ENCODE measurements around the gene PAIP1. TPM values are rescaled to one million over a fixed set of nuclear protein-coding genes. Genes with fewer than 3 reads are reported as not detected.
"Not testable (repeated sequence)": the region's sequence is repeated elsewhere in the genome, so short reads cannot be mapped to it uniquely, and the experiment has no call there.

The PAIP1 gene
- total RNA-seq, 1 experiment from 2014 or later: 129 TPM

DNA sequence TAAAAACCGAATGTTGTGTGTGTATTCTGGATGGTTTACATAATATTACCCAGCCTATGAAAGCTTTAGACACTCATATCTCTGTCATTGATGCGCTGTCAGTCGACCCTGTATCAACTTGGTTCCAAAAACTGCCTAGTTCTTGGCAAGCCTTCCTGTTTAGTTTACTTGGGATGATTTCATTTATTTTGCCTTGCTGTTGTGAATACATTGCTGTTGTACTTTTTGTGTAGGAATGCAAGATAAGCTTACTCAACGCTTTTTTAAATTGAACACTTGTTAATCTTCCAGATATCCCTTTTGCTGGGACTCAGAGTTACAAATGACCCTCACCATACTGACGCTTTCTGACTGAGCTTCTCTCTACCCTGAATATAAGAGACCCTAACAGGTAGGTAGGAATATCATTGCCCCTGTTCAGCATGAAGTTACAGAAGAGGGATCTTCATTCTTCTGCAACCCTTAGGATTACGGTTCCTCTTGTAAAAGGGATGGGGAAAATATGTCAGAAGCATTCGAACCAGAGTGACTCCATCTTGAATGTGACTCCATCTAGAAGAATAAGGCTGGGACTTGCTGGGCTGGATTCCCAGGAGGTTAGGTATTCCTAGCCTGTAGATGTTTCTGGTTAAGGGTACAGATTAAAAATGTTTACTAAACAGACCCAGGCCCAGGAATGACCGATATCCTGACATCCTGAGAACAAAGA lies 13.7 kb upstream of the PAIP1 start:
- DNase-seq (ENCODE audit: low read depth): no peak

DNA sequence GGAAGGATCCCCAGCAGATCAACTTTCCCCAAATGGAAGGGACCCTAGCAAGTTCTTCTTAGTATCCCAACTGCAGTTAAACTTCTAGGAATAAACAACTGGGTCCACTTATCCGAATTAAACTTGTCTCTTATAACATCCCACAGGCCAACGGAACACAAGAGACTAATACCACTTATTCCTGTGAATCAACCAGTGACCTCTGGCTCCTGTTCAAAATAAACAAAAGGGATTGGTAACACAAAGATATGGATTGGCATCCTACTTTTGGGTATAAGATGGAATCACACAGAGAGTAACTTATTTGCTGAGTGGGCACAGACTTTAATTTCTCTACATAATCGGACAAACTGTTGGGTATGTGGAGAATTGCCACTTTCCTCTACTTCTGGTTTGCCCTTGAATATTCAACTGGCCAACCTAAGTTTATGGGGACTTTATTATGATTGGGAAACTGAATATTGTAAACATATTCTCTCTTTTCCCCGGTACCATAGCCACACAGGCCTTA lies 12.4 kb upstream of the PAIP1 start:
- DNase-seq (ENCODE audit: low read depth): peak; percentile 35

DNA sequence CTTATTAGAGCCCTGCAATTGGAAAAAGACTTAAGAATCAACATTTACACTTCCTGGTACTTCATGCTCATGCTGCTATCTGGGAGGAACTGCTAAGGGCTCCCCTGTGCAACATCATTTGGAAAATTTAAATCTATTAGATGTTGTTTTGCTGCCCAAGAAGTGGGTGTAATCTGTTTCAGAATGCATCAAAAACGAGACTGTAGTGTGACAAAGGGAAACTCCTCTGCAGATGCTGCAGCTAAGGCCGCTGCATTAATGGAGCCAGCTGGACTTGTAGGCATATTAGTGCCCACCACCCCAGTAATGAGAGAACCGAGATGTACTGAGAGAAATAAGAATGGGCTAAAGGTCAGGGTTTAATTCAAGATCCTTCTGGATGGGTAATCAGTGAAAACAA lies 11.1 kb upstream of the PAIP1 start:
- no peak for DNase-seq (ENCODE audit: low read depth)

DNA sequence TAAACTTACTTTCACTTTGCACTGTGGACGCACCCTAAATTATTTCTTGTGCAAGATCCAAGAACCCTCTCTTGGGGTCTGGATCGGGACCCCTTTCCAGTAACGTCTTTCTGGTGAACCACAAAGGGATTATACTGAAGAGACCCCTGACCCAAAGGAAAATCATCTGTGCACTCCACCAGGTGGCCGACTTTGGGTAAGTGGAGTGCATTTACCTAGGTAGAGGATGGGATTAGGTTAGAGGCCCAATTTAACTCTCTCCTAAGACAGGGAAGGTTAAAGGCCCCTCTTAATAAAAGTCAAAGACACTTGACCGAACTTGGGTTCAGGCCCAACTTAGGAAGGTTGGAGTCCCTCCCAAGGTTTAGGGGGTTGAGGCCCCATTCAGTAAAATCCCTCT lies 8.2 kb upstream of the PAIP1 start:
- DNase-seq (ENCODE audit: low read depth): no peak

DNA sequence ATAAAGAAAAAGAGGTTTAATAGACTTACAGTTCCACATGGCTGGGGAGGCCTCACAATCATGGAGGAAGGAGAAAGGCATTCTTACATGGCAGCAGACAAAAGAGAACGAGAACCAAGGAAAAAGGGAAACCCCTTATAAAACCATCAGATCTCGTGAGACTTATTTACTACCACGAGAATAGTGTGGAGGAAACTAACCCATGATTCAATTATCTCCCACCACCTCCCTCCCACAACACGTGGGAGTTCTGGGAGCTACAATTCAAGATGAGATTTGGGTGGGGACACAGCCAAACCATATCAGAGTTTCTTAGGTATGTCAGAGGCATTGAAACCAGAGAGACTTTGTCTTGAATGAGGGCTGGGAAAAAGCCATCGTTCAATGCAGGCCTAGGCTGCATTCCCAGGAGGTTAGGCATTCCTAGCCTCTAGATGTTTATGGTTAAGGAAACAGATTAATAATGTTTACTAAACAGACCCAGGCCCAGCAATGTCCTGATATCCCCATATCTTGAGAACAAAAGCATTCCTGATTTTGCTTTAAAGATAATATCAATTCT lies 7.5 kb upstream of the PAIP1 start:
- DNase-seq (ENCODE audit: low read depth): no peak

DNA sequence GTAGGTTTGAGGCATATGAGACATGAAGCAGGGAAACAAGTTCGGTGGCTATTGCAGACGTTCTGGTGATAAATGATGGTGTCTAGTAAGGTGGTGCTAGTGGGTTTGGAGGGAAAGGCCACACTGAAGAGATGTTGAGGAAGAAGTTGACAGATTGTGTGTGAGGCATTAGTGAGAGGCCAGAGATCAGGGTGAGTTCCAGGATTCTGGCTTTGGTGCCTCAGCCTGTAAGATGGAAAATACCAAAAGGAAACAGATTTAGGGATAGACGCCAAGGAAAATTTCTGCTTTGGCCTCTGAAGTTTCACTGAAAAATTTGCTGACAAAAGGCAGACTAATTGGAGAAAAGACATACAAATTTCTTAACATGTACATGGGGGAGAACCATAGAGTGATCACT lies 6.4 kb upstream of the PAIP1 start:
- no peak for DNase-seq (ENCODE audit: low read depth)

DNA sequence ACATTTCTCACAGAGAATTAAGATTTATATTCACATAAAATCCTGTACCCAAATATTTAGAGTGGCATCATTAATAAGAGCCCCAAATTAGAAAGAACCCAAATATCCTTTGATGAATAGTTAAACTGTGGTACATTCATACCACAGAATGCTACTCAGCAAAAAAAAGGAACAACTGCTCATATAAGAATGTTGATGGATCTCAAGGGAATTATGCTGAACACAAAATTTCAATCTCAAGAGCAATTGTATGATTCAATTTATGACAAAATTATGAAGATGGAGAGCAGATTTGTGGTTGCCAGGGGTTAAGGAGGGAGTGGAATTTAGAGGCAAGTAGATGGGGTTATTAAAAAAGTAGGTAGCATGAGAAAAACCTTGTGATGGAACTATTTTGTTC lies 4.5 kb upstream of the PAIP1 start:
- peak; percentile 79 for DNase-seq (ENCODE audit: low read depth)

DNA sequence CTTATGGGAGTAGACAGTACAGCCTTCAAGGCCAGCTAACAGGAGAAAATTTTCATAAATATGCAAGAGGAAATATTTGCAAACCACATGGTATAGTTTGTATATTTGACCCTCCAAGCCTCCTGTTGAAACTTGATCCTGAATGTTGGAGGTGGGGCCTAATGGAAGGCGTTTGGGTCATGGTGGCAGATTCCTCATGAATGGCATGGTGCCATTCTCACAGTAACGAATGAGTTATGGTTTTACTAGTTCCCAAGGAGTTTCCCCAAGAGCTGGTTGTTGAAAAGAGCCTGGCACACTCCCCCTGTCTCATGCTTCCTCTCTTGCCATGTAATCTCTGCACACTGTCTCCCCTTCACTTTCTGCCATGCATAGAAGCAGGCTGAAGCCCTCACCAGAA lies 3.3 kb upstream of the PAIP1 start:
- peak; percentile 51 for DNase-seq (ENCODE audit: low read depth)

DNA sequence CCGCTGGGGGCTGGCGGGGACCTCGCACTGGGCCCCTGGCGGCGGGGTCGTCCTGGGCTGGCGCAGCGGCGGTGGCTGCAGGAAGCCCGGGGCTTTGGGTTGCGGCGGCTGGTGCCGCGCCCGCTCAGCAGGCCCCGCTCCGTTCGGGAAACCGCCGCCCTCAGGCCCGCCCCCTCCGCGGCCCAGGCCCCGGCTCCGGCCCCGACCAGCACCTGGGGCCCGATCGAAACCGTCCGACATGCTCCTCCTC lies 345 bp downstream of the PAIP1 start:
- not testable (repeated sequence) for DNase-seq (ENCODE audit: low read depth)

DNA sequence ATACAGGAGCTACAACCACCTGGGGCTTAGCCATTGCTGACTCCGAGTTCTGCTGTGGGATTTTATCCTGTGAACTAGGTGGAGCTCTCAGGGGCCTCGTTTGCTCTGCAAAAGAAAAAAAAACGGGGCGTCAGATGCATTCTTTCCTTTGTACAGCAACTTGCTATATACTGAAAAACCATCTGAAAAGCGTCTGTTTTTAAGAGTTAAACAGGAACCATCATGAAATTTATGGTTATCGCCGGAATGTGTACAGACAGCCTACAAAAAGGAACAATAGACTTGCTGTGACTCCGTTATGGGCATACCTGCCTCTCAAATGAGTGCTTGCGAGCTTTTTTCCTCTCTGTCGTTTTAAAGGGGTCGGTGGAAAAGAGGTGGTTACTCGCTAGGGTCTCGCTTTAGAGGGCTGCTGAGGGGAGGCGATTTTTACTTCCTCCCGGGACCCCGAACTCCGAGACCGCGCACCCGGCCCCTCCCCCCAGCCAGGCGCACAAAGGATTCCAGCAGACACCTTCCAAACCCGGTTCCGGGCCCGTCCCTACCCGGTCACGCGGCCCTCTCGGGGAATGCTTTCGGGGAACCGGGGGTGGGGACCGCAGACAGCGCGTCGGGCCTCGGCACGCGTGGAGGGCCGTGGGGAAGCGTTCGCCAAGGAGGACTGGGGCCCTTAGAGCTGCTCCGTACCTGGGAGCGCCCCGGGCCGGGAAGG lies 826 bp downstream of the PAIP1 start:
- peak; percentile 40 for DNase-seq (ENCODE audit: low read depth)

DNA sequence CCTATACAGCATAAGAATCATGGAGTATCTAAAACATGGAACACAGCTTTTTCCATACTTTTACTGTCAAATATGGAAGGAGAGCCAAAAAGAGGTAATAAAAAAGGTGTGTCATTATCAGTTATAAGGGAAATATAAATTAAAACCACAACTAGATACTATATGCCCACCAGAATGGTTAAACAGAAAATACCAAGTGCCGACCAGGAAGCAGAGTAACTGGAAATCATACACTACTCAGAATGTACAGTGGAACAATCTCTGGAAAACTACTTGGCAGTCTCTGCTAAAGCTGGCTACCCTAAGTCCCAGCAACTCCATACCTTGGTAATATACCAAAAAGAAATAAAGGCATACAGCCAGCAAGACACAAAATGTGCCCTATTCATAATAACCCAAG lies 2.4 kb downstream of the PAIP1 start:
- no peak for DNase-seq (ENCODE audit: low read depth)

DNA sequence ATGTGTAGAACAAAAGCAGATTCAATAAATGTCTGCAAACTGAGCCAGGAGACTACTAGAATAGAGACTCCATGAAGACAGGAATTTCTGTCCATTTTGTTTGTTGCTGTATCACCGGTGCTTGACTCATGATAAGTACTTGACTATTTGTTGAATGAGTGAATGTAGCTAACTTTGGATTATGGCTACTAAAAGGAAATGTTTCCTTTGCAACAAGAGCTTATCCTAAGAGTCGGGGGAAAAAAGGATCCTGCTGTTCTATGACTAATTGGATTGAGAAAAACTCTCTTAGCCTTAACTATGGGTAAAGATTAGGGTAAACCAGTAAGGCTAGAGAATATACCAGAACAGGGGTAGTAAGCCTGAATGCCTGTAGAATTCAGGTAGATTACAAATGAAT lies 3.5 kb downstream of the PAIP1 start:
- peak; percentile 29 for DNase-seq (ENCODE audit: low read depth)

DNA sequence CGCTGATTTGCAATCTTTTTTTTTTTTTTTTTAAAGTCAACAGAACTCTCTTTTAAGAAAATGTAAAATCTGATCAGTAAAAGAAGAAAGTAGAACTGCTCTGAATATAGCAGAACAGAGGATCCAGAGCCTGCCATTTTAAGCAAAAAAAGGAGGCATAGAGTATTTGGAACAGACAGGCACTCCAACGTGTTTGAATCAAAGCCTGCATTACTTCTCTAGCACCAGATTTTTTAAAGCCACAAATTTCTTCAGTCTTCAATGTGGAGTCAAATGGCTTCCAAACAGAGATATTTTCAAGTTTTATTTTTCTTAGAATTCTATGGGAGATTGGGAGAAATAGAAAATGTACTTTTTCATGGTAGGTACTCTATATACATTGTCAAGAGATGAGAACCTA lies 5.1 kb downstream of the PAIP1 start:
- no peak for DNase-seq (ENCODE audit: low read depth)

DNA sequence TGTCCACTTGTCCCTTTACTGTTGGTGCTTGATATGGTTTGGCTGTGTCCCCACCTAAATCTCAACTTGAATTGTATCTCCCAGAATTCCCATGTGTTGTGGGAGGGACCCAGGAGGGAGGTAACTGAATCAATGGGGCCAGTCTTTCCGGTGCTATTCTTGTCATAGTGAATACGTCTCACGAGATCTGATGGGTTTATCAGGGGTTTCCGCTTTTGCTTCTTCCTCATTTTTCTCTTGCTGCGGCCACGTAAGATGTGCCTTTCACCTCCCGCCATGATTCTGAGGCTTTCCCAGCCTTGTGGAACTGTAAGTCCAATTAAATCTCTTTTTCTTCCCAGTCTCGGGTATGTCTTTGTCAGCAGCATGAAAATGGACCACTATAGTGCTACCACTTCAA lies 7.6 kb downstream of the PAIP1 start:
- DNase-seq (ENCODE audit: low read depth): not testable (repeated sequence)

DNA sequence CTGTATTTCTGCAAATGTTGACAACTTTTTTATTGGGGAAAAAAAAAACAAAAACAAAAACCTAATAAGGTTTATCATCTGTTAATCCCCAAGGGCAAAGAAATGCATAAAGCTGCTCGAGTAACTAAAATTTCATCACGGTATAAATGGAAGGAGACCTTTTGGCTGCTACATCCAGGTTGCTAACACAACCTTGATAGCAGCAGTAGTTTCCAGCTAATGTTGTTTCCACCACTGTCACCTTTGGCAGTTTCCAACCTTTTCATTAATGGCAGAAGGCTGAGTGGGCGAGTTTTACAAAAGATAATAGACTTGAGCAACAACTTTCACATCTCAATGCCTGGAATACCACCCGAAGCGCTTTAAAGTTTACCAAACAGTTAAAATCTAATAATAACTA lies 8.5 kb downstream of the PAIP1 start:
- no peak for DNase-seq (ENCODE audit: low read depth)

DNA sequence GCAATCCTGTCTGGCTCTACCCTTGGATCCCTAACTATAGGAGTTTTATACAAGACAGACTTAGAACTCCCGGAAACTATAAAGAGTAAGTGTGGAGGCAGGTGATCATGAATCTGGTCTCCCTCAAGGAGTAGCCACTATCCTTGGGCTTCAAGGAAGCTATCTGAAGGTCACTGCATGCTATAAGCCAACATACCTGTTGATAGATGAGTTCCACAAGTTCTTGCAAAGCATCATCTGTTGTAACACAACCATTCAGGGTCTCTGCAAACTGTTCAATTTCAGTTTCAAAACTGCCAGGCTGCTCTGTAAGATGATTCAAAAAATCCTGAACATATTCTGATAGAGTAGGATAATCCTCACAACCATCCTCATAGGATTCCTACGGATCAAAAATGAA lies 9.3 kb downstream of the PAIP1 start:
- DNase-seq (ENCODE audit: low read depth): no peak

DNA sequence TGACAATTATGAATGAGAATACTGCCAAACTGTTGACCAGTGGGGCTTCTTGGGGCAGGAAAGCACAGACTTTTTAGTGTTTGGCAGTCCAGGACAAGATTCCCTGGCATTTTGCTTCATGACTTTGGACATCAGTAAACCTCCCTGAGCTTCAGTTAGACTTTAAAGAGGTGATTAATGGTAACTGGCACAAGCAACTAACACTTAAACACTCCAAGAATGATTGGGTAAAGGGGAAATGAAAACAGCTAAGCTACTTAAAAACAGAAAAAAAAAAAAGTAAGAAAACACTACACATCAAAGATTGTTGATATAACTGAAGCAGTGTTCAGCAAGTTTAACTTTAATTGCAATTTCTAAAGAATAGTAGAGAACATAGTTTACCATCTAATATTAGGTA lies 13.4 kb downstream of the PAIP1 start:
- no peak for DNase-seq (ENCODE audit: low read depth)

DNA sequence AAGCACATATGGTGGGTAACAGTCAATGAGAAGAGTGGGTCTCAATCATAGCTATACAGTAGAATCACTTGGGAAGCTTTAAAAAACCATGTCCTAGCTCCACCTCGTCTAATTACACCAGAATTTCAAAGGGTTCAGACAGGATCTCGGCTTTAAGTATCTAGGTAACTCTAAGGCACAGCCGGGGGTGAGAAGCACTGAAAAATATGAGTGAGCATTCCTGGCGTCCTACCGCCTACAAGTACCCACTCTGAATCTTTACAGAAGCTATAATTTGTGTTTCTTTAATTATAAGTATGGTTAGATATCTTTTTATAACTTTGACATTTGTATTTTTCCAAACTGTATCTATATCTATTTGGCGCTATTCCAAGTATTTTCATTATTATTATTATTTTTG lies 16.1 kb downstream of the PAIP1 start:
- DNase-seq (ENCODE audit: low read depth): no peak

DNA sequence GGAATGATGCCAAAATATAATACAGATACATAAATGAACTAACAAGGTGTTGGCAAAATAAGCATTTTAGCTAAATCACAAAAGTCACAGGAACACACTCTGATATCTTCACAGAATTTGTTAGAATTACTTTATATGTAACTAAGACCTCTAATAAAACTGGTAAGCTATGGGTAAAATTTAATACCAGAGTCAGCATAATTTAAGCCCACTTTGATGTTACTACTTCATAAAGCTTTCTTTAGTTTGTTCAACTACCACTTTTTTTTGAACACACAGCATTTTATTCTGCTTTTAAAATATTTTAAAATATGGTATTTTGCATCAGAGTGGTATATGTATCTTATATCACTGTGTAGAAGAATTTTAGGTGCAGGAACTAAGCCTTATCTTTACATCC lies 19.9 kb downstream of the PAIP1 start:
- no peak for DNase-seq (ENCODE audit: low read depth)

DNA sequence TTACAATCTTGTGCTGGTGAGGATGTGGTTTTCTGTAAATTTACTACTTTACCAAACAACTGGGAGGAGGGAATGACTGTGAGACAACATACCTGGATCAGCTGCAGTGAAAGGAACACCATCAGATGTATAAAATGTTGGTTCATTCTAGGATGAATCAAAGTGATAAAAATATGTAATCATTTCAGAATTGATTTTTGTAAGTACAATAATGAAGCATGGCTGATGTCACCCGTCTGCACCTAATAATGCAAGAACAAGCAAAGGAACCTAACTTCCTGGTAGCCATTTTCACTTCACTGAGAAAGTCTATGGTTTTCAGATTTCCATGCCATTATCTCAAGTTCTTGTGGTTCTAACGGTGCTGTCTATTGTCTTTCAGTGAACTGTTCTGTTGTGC lies 23.2 kb downstream of the PAIP1 start:
- DNase-seq (ENCODE audit: low read depth): no peak

DNA sequence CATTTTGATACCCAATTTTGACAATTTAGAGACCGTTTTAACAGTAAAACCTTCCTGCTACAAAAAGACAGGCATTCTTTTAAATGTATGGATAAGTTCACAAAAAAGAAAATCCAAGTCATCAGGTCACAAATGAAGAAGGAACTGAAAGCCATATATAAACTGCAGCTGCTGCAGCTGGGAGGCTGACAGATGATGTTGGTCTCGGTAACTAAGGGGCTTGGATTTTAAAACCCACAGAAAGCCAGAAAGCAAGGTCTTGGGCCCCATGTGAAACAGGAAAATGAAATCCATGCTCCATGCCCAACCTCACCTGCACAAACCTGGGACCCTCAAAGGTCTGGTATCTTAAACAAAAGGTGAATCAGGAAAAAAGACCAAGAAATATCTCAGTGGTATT lies 26.2 kb downstream of the PAIP1 start:
- no peak for DNase-seq (ENCODE audit: low read depth)

DNA sequence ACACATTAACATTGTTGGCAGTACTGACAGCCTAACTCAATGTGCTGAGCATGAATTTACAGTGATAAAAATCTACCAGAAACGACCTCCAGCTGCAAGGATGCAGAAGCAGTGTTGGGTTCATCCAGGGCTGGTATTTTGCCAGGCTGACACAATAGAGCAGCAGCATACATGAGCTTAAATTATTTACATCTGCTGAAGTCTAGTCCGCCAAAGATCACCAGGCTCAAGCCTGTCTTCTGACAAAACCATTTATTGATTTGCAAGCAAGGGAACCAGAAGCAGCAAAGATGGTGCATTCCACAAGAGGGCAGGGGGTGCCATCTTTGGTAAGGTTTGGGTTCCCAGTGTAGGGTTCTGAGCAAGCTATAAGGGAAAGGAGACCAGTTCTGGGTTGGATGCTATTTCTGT lies 33.2 kb downstream of the PAIP1 start:
- no peak for DNase-seq (ENCODE audit: low read depth)

DNA sequence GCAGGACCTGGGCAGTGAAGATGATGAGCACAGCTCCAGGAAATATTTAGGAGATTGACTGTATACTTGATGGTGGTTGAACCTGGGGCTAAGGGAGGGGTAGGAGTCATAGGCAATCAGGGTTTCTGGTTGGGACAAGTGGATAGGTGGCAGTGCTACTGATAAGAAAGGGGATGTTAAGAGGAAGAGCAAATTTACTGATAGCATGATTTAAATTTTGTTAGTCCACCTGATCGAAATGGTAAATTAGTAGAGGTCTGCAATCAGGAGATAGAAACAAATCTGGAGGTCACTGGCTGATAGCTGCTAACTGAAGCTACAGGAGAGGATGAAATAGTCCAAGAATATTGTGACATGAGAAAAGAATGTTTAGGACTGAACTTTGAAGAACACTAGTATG lies 36.3 kb downstream of the PAIP1 start:
- no peak for DNase-seq (ENCODE audit: low read depth)

Data from LHCN-M2 (cell line).